Measurements from ENCODE around the gene PTPRN2.
A peak's percentile ranks its signal among the peaks of the same experiment; 100 is the strongest.
"Not testable (repeated sequence)": the region's sequence is repeated elsewhere in the genome, so short reads cannot be mapped to it uniquely, and the experiment has no call there.

Gene PTPRN2

GRCh38 chr7:157853076-157853788 lies 734.4 kb downstream of the PTPRN2 start:
- Histone ChIP-seq H3K9me3 (ENCODE audit: control insufficient read depth, low read length) (no peaks in the 10 kb centered on the region), H3K9ac (ENCODE audit: low read length) (no peak overlapping the region), H3K36me3 (ENCODE audit: control insufficient read depth, insufficient read depth, low read length) (no peaks in the 10 kb centered on the region), H3K4me1 (ENCODE audit: control insufficient read depth, insufficient read depth, low read length) (peaks cover 13% of the 10 kb centered on the region), H3K4me3 (ENCODE audit: low read length) (no peak overlapping the region), H3K27me3 (ENCODE audit: control insufficient read depth, insufficient read depth, low read length) (peaks cover 3% of the 10 kb centered on the region)

- Histone ChIP-seq H3K4me1 (ENCODE audit: control insufficient read depth, insufficient read depth, low read length) (peaks cover 13% of the 10 kb centered on the region), H3K9me3 (ENCODE audit: control insufficient read depth, low read length) (no peaks in the 10 kb centered on the region), H3K4me3 (ENCODE audit: low read length) (no peak overlapping the region), H3K27me3 (ENCODE audit: control insufficient read depth, insufficient read depth, low read length) (no peaks in the 10 kb centered on the region), H3K36me3 (ENCODE audit: control insufficient read depth, insufficient read depth, low read length) (no peaks in the 10 kb centered on the region), H3K9ac (ENCODE audit: low read length) (peak overlapping the region; percentile 3)
Observed at GRCh38 chr7:157851501-157852067, 736.0 kb downstream of the PTPRN2 start.

GRCh38 chr7:157850481-157851444 lies 736.9 kb downstream of the PTPRN2 start:
- Histone ChIP-seq H3K9me3 (ENCODE audit: control insufficient read depth, low read length) (no peaks in the 10 kb centered on the region), H3K4me3 (ENCODE audit: low read length) (no peak overlapping the region), H3K9ac (ENCODE audit: low read length) (no peak overlapping the region), H3K27me3 (ENCODE audit: control insufficient read depth, insufficient read depth, low read length) (no peaks in the 10 kb centered on the region), H3K36me3 (ENCODE audit: control insufficient read depth, insufficient read depth, low read length) (no peaks in the 10 kb centered on the region), H3K4me1 (ENCODE audit: control insufficient read depth, insufficient read depth, low read length) (peaks cover 13% of the 10 kb centered on the region)

GRCh38 chr7:157849726-157850125 lies 737.9 kb downstream of the PTPRN2 start:
- no peak overlapping the region for H3K9ac ChIP-seq (ENCODE audit: low read length)
- peaks cover 12% of the 10 kb centered on the region for H3K4me1 ChIP-seq (ENCODE audit: control insufficient read depth, insufficient read depth, low read length)
- no peaks in the 10 kb centered on the region for H3K9me3 ChIP-seq (ENCODE audit: control insufficient read depth, low read length)
- H3K27me3 ChIP-seq (ENCODE audit: control insufficient read depth, insufficient read depth, low read length), result no peaks in the 10 kb centered on the region
- no peaks in the 10 kb centered on the region for H3K36me3 ChIP-seq (ENCODE audit: control insufficient read depth, insufficient read depth, low read length)
- no peak overlapping the region for H3K4me3 ChIP-seq (ENCODE audit: low read length)

- Histone ChIP-seq H3K4me1 (ENCODE audit: control insufficient read depth, insufficient read depth, low read length) (peaks cover 7% of the 10 kb centered on the region), H3K4me3 (ENCODE audit: low read length) (no peak overlapping the region), H3K27me3 (ENCODE audit: control insufficient read depth, insufficient read depth, low read length) (no peaks in the 10 kb centered on the region), H3K9me3 (ENCODE audit: control insufficient read depth, low read length) (no peaks in the 10 kb centered on the region), H3K36me3 (ENCODE audit: control insufficient read depth, insufficient read depth, low read length) (no peaks in the 10 kb centered on the region), H3K9ac (ENCODE audit: low read length) (no peak overlapping the region)
Observed at GRCh38 chr7:157849341-157849596, 738.4 kb downstream of the PTPRN2 start.

GRCh38 chr7:157848508-157849340 lies 738.9 kb downstream of the PTPRN2 start:
- no peaks in the 10 kb centered on the region for H3K36me3 ChIP-seq (ENCODE audit: control insufficient read depth, insufficient read depth, low read length)

GRCh38 chr7:157847756-157848487 lies 739.7 kb downstream of the PTPRN2 start:
- not testable (repeated sequence) for H3K4me3 ChIP-seq (ENCODE audit: low read length); H3K9ac ChIP-seq (ENCODE audit: low read length); H3K9me3 ChIP-seq (ENCODE audit: control insufficient read depth, low read length); H3K4me1 ChIP-seq (ENCODE audit: control insufficient read depth, insufficient read depth, low read length); H3K27me3 ChIP-seq (ENCODE audit: control insufficient read depth, insufficient read depth, low read length); H3K36me3 ChIP-seq (ENCODE audit: control insufficient read depth, insufficient read depth, low read length)

More at GRCh38 chr7:157848508-157849340, 738.9 kb downstream of the PTPRN2 start:
- Histone ChIP-seq H3K27me3 (ENCODE audit: control insufficient read depth, insufficient read depth, low read length) (no peaks in the 10 kb centered on the region), H3K4me3 (ENCODE audit: low read length) (no peak overlapping the region), H3K9ac (ENCODE audit: low read length) (no peak overlapping the region), H3K9me3 (ENCODE audit: control insufficient read depth, low read length) (no peaks in the 10 kb centered on the region), H3K4me1 (ENCODE audit: control insufficient read depth, insufficient read depth, low read length) (peaks cover 2% of the 10 kb centered on the region)

GRCh38 chr7:157846746-157847145 lies 740.9 kb downstream of the PTPRN2 start:
- H3K4me1 ChIP-seq (ENCODE audit: control insufficient read depth, insufficient read depth, low read length); H3K9me3 ChIP-seq (ENCODE audit: control insufficient read depth, low read length); H3K4me3 ChIP-seq (ENCODE audit: low read length); H3K27me3 ChIP-seq (ENCODE audit: control insufficient read depth, insufficient read depth, low read length); H3K9ac ChIP-seq (ENCODE audit: low read length); H3K36me3 ChIP-seq (ENCODE audit: control insufficient read depth, insufficient read depth, low read length): not testable (repeated sequence)

GRCh38 chr7:157846271-157846670 lies 741.4 kb downstream of the PTPRN2 start:
- Histone ChIP-seq H3K9ac (ENCODE audit: low read length) (no peak overlapping the region), H3K4me3 (ENCODE audit: low read length) (no peak overlapping the region), H3K27me3 (ENCODE audit: control insufficient read depth, insufficient read depth, low read length) (no peaks in the 10 kb centered on the region), H3K9me3 (ENCODE audit: control insufficient read depth, low read length) (no peaks in the 10 kb centered on the region), H3K4me1 (ENCODE audit: control insufficient read depth, insufficient read depth, low read length) (no peaks in the 10 kb centered on the region), H3K36me3 (ENCODE audit: control insufficient read depth, insufficient read depth, low read length) (no peaks in the 10 kb centered on the region)

- Histone ChIP-seq H3K4me1 (ENCODE audit: control insufficient read depth, insufficient read depth, low read length) (no peaks in the 10 kb centered on the region), H3K9ac (ENCODE audit: low read length) (no peak overlapping the region), H3K4me3 (ENCODE audit: low read length) (no peak overlapping the region), H3K27me3 (ENCODE audit: control insufficient read depth, insufficient read depth, low read length) (no peaks in the 10 kb centered on the region), H3K9me3 (ENCODE audit: control insufficient read depth, low read length) (no peaks in the 10 kb centered on the region), H3K36me3 (ENCODE audit: control insufficient read depth, insufficient read depth, low read length) (no peaks in the 10 kb centered on the region)
Observed at GRCh38 chr7:157845203-157845835, 742.3 kb downstream of the PTPRN2 start.

- Histone ChIP-seq H3K9ac (ENCODE audit: low read length) (no peak overlapping the region), H3K9me3 (ENCODE audit: control insufficient read depth, low read length) (no peaks in the 10 kb centered on the region), H3K4me3 (ENCODE audit: low read length) (no peak overlapping the region), H3K36me3 (ENCODE audit: control insufficient read depth, insufficient read depth, low read length) (no peaks in the 10 kb centered on the region), H3K27me3 (ENCODE audit: control insufficient read depth, insufficient read depth, low read length) (no peaks in the 10 kb centered on the region), H3K4me1 (ENCODE audit: control insufficient read depth, insufficient read depth, low read length) (no peaks in the 10 kb centered on the region)
Observed at GRCh38 chr7:157844611-157845010, 743.0 kb downstream of the PTPRN2 start.

Measured in mucosa of stomach (tissue), 1 donor.